Activated CD4-positive, alpha-beta T cell treated with anti-CD3 and anti-CD28 coated beads, Interleukin-2, Interleukin-6, amounts not matched to agents 100 ng/mL and 50 ng/mL, durations not matched to agents 16 hours and 8 hours (primary cell): ENCODE data around the gene RIPPLY3.

Experiments
- DNase-seq: peaks from one replicate; pipeline ENCODE4 v3.0.0-alpha.2; 2020

RIPPLY3 gene

DNA sequence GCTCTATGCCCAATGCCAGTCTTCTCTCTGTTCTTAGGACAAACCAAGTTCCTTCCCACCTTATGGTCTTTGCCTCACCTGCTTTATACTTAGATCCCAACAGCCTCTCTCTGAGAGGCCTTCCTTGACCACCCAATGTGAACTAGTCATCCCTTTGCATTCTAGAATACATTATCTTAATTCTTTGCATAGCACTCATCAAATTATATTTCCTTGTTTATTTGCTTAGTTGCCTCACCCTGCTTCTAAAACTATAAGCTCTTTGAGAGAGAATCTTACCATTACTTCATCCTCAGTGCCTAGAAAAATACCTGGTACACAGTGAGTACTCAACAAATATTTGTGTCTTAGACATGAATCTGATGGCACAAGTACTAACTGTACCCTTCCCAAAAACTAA, 58.3 kb downstream of the RIPPLY3 start:
- no peak for DNase-seq

DNA sequence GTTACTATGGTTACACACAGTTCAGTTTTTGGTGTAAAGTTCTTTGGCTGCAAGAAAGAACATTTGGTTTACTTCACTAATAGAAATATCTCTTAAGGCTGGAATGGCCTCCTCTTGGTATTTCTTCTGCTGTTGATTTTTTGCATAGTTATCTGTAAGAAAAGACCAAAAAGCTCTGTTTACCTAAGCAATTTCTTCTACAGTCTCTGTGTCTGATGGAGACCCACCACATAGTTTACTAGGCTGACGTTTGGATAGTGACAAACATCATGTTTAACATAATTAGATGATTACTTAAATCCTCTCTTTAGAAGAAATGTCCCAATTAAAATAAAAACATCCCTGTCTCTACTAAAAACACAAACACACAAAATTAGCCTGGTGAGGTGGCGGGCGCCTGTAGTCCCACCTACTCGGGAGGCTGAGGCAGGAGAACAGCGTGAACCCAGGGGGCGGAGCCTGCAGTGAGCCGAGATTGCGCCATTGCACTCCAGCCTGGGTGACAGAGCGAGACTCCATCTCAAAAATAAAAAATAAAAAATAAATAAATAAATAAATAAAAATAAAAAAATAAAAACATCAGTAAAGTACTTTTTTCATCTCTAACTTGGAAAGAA, 59.2 kb downstream of the RIPPLY3 start:
- no peak for DNase-seq
